ENCODE results near the gene HMX1.

Gene HMX1

GRCh38 chr4:8828869-8829268 is 42.8 kb downstream of the HMX1 start:
- Histone ChIP-seq H3K36me3 (ENCODE audit: control insufficient read depth in 2 of 2, insufficient read depth in 2 of 2, low read length in 2 of 2) (no peaks in the 10 kb centered on the region), H3K4me3 (ENCODE audit: low read length in 2 of 2) (no peak overlapping the region), H3K9me3 (ENCODE audit: control insufficient read depth in 2 of 2, low read length in 2 of 2) (no peaks in the 10 kb centered on the region), H3K4me1 (ENCODE audit: control insufficient read depth, insufficient read depth, low read length) (no peaks in the 10 kb centered on the region), H3K27ac (ENCODE audit: low read length) (no peak overlapping the region), H3K9ac (ENCODE audit: low read length in 2 of 2) (no peak overlapping the region), H3K27me3 (ENCODE audit: control insufficient read depth in 1 of 2, insufficient read depth in 2 of 2, low read length in 2 of 2) (peaks cover 0 to 4% of the 10 kb centered on the region in 2 donors)

DNA sequence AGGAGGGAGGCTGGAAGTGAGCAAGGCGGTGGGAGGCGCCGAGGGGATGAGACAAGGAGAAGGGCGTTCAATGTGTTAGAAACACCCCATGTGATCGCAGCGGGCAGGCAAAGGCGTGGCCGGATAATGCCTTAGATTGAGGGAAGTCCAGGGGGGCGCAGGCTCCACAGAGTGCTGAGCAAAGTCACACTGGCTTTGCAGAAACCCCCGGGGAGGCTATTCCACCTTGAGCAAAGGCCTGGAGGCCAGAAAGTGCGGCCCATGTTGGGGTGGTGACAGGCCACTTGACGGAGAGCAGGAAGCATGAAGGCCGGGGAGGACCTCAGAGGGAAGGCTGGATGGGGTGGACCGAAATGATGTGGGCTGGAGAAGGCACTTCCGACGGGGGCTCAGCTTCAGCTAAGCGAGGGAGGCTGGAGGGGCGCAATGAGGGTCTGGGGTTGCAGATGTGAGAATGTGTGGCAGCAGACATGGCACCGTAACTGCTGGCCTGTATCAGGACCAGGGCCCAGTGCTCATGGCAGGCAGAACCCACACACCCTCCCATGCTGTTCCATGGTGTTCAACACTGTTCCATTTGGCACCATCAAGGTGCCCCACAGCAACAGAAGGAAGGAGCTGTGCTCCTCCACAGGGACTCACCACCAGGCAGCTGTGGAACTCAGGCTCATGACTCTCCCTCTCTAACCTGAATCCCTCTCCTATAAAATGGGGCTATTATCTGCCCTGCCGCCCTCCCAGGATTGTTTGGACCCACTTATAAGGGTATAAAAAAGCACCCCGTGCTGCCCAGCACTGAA is 50.3 kb downstream of the HMX1 start:
- Histone ChIP-seq H3K9ac (ENCODE audit: low read length in 2 of 2) (no peak overlapping the region), H3K27me3 (ENCODE audit: control insufficient read depth in 1 of 2, insufficient read depth in 2 of 2, low read length in 2 of 2) (peaks cover 6 to 15% of the 10 kb centered on the region in 2 donors), H3K36me3 (ENCODE audit: control insufficient read depth in 2 of 2, insufficient read depth in 2 of 2, low read length in 2 of 2) (no peaks in the 10 kb centered on the region), H3K4me1 (ENCODE audit: control insufficient read depth, insufficient read depth, low read length) (no peaks in the 10 kb centered on the region), H3K9me3 (ENCODE audit: control insufficient read depth in 2 of 2, low read length in 2 of 2) (no peaks in the 10 kb centered on the region), H3K4me3 (ENCODE audit: low read length in 2 of 2) (no peak overlapping the region), H3K27ac (ENCODE audit: low read length) (no peak overlapping the region)

DNA sequence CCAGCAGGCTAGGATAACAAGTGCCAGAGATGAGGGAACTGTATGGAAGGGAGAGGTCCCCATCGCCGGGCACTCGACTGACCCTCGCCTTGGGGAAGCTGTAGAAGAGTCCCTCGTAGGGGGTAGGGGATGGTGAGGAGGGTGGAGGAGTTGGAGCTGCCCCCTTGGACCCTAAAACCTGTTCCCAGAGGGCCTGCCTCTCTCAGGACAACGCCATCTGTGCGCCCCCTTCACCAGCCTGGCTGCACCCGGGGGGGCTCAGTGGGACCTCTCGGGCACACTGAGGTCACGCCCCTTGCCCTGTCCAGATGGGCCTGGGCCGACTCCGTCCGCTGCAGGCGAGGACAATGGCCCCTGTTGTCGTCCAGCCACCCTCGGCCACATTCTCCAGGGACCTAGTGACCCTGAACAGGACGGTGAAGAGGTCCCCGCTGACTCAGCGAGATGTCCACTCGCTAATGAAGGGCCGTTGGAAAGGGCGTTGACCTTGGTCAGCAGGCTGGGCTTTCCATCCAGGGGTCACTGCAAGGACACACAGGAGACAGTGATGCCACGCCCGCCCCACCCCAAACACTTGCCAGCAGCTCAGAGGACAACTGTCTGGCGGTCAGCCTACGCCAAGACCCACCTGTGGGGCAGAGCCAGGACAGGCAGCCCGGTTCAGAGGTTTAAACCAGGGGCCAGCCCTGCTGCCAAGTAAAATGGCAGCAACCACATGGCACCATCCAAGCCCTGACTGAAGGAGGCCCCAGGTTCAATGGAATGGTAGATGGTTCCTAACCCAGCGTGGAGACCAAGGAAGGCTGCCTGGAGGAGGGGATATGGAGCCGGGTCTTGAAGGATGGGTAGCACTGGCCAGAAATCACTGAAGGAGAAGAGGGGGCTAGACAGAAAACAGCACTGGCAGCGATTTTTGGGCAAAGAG is 51.2 kb downstream of the HMX1 start:
- Histone ChIP-seq H3K4me3 (ENCODE audit: low read length in 2 of 2) (no peak overlapping the region), H3K27ac (ENCODE audit: low read length) (no peak overlapping the region), H3K36me3 (ENCODE audit: control insufficient read depth in 2 of 2, insufficient read depth in 2 of 2, low read length in 2 of 2) (no peaks in the 10 kb centered on the region), H3K9ac (ENCODE audit: low read length in 2 of 2) (no peak overlapping the region), H3K9me3 (ENCODE audit: control insufficient read depth in 2 of 2, low read length in 2 of 2) (no peaks in the 10 kb centered on the region), H3K4me1 (ENCODE audit: control insufficient read depth, insufficient read depth, low read length) (no peaks in the 10 kb centered on the region), H3K27me3 (ENCODE audit: control insufficient read depth in 1 of 2, insufficient read depth in 2 of 2, low read length in 2 of 2) (peaks cover 6 to 15% of the 10 kb centered on the region in 2 donors)

- Histone ChIP-seq H3K27ac (ENCODE audit: low read length) (no peak overlapping the region), H3K4me3 (ENCODE audit: low read length in 2 of 2) (no peak overlapping the region), H3K36me3 (ENCODE audit: control insufficient read depth in 2 of 2, insufficient read depth in 2 of 2, low read length in 2 of 2) (no peaks in the 10 kb centered on the region), H3K9me3 (ENCODE audit: control insufficient read depth in 2 of 2, low read length in 2 of 2) (no peaks in the 10 kb centered on the region), H3K9ac (ENCODE audit: low read length in 2 of 2) (no peak overlapping the region), H3K4me1 (ENCODE audit: control insufficient read depth, insufficient read depth, low read length) (no peaks in the 10 kb centered on the region), H3K27me3 (ENCODE audit: control insufficient read depth in 1 of 2, insufficient read depth in 2 of 2, low read length in 2 of 2) (peaks cover 6 to 15% of the 10 kb centered on the region in 2 donors)
These were observed 52.0 kb downstream of the HMX1 start for GRCh38 chr4:8819473-8820177.

GRCh38 chr4:8819019-8819418 is 52.6 kb downstream of the HMX1 start:
- H3K9ac ChIP-seq (ENCODE audit: low read length in 2 of 2), result no peak overlapping the region
- H3K27me3 ChIP-seq (ENCODE audit: control insufficient read depth in 1 of 2, insufficient read depth in 2 of 2, low read length in 2 of 2), result peaks cover 6 to 15% of the 10 kb centered on the region in 2 donors
- no peak overlapping the region for H3K4me3 ChIP-seq (ENCODE audit: low read length in 2 of 2)
- no peaks in the 10 kb centered on the region for H3K9me3 ChIP-seq (ENCODE audit: control insufficient read depth in 2 of 2, low read length in 2 of 2)
- H3K4me1 ChIP-seq (ENCODE audit: control insufficient read depth, insufficient read depth, low read length), result no peaks in the 10 kb centered on the region
- no peak overlapping the region for H3K27ac ChIP-seq (ENCODE audit: low read length)
- H3K36me3 ChIP-seq (ENCODE audit: control insufficient read depth in 2 of 2, insufficient read depth in 2 of 2, low read length in 2 of 2), result no peaks in the 10 kb centered on the region

GRCh38 chr4:8818063-8818881 is 53.4 kb downstream of the HMX1 start:
- H3K36me3 ChIP-seq (ENCODE audit: control insufficient read depth in 2 of 2, insufficient read depth in 2 of 2, low read length in 2 of 2), result no peaks in the 10 kb centered on the region
- peaks cover 6 to 15% of the 10 kb centered on the region in 2 donors for H3K27me3 ChIP-seq (ENCODE audit: control insufficient read depth in 1 of 2, insufficient read depth in 2 of 2, low read length in 2 of 2)

GRCh38 chr4:8817813-8818062 is 53.9 kb downstream of the HMX1 start:
- H3K9me3 ChIP-seq (ENCODE audit: control insufficient read depth in 2 of 2, low read length in 2 of 2), result no peaks in the 10 kb centered on the region
- no peak overlapping the region for H3K9ac ChIP-seq (ENCODE audit: low read length in 2 of 2)
- H3K27ac ChIP-seq (ENCODE audit: low read length), result no peak overlapping the region
- no peaks in the 10 kb centered on the region for H3K4me1 ChIP-seq (ENCODE audit: control insufficient read depth, insufficient read depth, low read length)
- H3K4me3 ChIP-seq (ENCODE audit: low read length in 2 of 2), result no peak overlapping the region
- H3K27me3 ChIP-seq (ENCODE audit: control insufficient read depth in 1 of 2, insufficient read depth in 2 of 2, low read length in 2 of 2), result peaks cover 6 to 15% of the 10 kb centered on the region in 2 donors
- H3K36me3 ChIP-seq (ENCODE audit: control insufficient read depth in 2 of 2, insufficient read depth in 2 of 2, low read length in 2 of 2), result no peaks in the 10 kb centered on the region

More at GRCh38 chr4:8818063-8818881, 53.4 kb downstream of the HMX1 start:
- Histone ChIP-seq H3K4me1 (ENCODE audit: control insufficient read depth, insufficient read depth, low read length) (no peaks in the 10 kb centered on the region), H3K4me3 (ENCODE audit: low read length in 2 of 2) (no peak overlapping the region), H3K27ac (ENCODE audit: low read length) (no peak overlapping the region), H3K9ac (ENCODE audit: low read length in 2 of 2) (no peak overlapping the region), H3K9me3 (ENCODE audit: control insufficient read depth in 2 of 2, low read length in 2 of 2) (no peaks in the 10 kb centered on the region)

DNA sequence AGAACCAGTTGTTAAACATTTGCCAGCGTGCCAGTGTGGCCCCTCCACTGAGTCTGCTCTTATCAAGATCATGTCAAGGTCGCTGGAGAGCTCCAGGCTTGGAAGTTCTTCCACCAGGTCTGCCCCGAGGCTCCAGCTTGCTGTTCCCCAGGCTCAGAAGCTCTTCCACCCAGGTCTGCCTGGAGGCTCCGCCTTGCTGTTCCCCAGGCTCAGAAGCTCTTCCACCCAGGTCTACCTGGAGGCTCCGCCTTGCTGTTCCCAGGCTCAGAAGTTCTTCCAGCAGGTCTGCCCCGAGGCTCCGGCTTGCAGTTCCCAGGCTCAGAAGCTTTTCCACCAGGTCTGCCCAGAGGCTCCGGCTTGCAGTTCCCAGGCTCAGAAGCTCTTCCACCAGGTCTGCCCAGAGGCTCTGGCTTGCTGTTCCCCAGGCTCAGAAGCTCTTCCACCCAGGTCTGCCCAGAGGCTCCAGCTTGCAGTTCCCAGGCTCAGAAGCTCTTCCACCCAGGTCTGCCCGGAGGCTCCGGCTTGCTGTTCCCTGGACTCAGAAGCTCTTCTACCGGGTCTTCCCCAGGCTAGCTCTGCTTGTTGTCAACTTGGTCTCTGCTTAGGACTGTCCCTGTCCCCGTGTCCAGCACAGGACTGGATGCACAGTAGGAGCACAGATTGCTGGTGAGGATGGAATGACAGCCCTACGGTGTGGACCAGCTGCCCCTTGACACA is 54.4 kb downstream of the HMX1 start:
- no peaks in the 10 kb centered on the region for H3K9me3 ChIP-seq (ENCODE audit: control insufficient read depth in 2 of 2, low read length in 2 of 2)
- H3K9ac ChIP-seq (ENCODE audit: low read length in 2 of 2), result no peak overlapping the region
- H3K4me1 ChIP-seq (ENCODE audit: control insufficient read depth, insufficient read depth, low read length), result no peaks in the 10 kb centered on the region
- no peaks in the 10 kb centered on the region for H3K36me3 ChIP-seq (ENCODE audit: control insufficient read depth in 2 of 2, insufficient read depth in 2 of 2, low read length in 2 of 2)
- H3K4me3 ChIP-seq (ENCODE audit: low read length in 2 of 2), result no peak overlapping the region
- no peak overlapping the region for H3K27ac ChIP-seq (ENCODE audit: low read length)
- H3K27me3 ChIP-seq (ENCODE audit: control insufficient read depth in 1 of 2, insufficient read depth in 2 of 2, low read length in 2 of 2), result peaks cover 6 to 15% of the 10 kb centered on the region in 2 donors
